ENCODE data around the gene RRP7A.

- TF ChIP-seq CTCF (IDR thresholded peaks at IDR 0.05; ENCODE audit: low read length) (no peak), EZH2 (IDR thresholded peaks at IDR 0.05; ENCODE audit: borderline replicate concordance, low read length) (no peak)
Measured at GRCh38 chr22:42562684-42563083, 43.1 kb upstream of the RRP7A start.

Measured in OCI-LY1 (cell line).